ENCODE measurements around the gene GPR42.
A peak's percentile ranks its signal among the peaks of the same experiment; 100 is the strongest.
"Not testable (repeated sequence)": the region's sequence is repeated elsewhere in the genome, so short reads cannot be mapped to it uniquely, and the experiment has no call there.

Gene GPR42

DNA sequence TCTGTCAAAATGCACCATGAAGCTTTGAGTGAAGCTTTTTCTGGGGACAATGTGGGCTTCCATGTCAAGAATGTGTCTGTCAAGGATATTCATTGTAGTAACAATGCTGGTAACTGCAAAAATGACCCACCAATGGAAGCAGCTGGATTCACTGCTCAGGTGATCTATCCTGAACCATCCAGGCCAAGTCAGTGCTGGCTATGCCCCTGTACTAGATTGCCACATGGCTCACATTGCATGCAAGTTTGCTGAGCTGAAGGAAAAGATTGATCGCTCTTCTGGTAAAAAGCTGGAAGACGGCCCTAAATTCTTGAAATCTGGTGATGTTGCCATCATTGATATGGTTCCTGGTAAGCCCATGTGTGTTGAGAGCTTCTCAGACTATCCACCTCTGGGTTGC is 12.7 kb downstream of the GPR42 start:
- Mint-ChIP-seq H3K27ac (no peak overlapping the region), H3K27me3 (ENCODE audit: low read depth) (peaks cover 10% of the 10 kb centered on the region), H3K36me3 (ENCODE audit: low read depth) (peaks cover 2% of the 10 kb centered on the region), H3K4me1 (ENCODE audit: low read depth) (peaks cover 2% of the 10 kb centered on the region), H3K4me3 (no peak overlapping the region), H3K9me3 (peaks cover 15% of the 10 kb centered on the region)
- no peak for DNase-seq (ENCODE audit: low spot score)

GRCh38 chr19:35388277-35389054 is 17.6 kb downstream of the GPR42 start:
- Mint-ChIP-seq H3K9me3 (peaks cover 15% of the 10 kb centered on the region), H3K4me3 (no peak overlapping the region), H3K27ac (no peak overlapping the region), H3K36me3 (ENCODE audit: low read depth) (peaks cover 2% of the 10 kb centered on the region), H3K4me1 (ENCODE audit: low read depth) (no peaks in the 10 kb centered on the region), H3K27me3 (ENCODE audit: low read depth) (no peaks in the 10 kb centered on the region)
- no peak for DNase-seq (ENCODE audit: low spot score)

DNA sequence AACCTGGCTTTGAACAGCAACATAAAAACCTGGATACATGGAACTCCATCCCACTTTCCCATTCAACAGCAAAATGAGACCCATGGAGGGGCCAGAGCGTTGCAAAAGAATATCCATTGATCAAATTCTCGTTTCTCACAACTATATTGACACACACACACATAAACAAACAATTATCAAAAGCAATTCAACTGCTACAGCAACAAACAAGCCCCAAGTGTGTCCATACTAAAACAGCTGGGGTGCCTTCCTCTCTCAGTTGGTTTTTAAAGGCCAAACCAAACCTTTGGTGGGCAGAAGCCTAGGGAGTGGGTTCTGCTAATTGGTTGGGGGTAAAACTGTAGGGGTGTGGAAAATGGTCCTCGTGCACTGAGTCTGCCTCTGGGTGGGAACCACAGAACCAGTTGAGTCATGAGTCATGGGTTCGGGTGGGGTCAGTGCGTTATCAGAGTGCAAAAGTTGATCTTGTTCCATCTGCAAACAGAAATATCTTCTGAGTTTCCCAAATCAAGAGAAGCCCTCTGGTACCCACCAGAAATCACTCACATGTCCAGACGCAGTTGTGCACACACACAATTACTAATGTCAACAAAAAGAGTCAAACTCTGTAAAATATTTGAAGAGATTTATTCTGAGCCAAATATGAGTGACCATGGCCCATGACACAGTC is 18.5 kb downstream of the GPR42 start:
- Mint-ChIP-seq H3K4me3 (no peak overlapping the region), H3K4me1 (ENCODE audit: low read depth) (no peaks in the 10 kb centered on the region), H3K27ac (no peak overlapping the region), H3K36me3 (ENCODE audit: low read depth) (peaks cover 2% of the 10 kb centered on the region), H3K27me3 (ENCODE audit: low read depth) (no peaks in the 10 kb centered on the region), H3K9me3 (peaks cover 15% of the 10 kb centered on the region)
- DNase-seq (ENCODE audit: low spot score): no peak

DNA sequence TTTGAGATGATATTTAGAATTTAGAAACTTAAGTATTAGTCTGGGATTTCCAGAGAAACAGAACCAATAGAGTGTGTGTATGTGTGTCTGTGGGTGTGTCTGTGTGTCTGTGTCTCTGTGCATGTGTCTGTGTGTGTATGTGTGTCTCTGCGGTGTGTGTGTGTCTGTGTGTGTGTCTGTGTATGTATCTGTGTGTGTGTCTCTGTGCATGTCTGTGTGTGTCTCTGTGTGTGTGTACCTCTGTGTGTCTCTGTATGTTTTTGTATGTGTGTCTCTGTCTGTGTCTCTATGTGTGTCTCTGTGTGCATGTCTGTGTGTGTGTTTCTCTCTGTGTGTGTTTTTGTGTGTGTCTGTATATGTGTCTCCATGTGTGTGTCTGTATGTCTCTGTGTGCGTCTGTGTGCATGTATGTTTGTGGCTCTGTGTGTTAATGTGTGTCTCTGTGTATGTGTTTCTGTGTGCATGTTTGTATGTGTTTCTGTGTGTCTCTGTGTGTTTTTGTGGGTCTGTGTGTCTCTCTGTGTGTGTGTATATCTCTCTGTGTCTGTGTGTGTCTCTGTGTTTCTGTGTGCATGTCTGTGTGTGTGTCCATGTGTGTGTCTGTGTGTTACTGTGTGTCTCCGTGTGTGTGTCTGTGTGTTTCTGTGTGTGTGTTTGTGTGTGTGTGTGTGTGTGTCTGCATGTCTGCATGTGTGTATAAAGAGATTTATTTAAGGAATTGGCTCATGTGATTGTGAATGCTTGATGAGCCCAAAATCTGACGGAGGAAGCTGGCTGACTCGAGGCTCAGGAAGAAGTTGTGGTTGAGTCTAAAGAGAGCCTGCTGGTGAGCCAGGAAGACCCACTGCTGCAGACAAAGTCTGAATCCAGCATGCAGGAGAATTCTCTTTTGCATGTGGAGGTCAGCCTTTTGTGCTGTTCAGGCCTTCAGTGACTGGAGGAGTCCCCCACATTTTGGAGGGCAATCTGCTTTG is 22.2 kb downstream of the GPR42 start:
- DNase-seq (ENCODE audit: low spot score): no peak
- no peaks in the 10 kb centered on the region for H3K27me3 Mint-ChIP-seq (ENCODE audit: low read depth)
- no peak overlapping the region for H3K27ac Mint-ChIP-seq
- no peaks in the 10 kb centered on the region for H3K36me3 Mint-ChIP-seq (ENCODE audit: low read depth)
- no peaks in the 10 kb centered on the region for H3K4me1 Mint-ChIP-seq (ENCODE audit: low read depth)
- no peak overlapping the region for H3K4me3 Mint-ChIP-seq
- no peaks in the 10 kb centered on the region for H3K9me3 Mint-ChIP-seq

GRCh38 chr19:35395382-35396199 is 24.7 kb downstream of the GPR42 start:
- no peaks in the 10 kb centered on the region for H3K4me1 Mint-ChIP-seq (ENCODE audit: low read depth)
- DNase-seq (ENCODE audit: low spot score): no peak
- no peaks in the 10 kb centered on the region for H3K36me3 Mint-ChIP-seq (ENCODE audit: low read depth)
- no peaks in the 10 kb centered on the region for H3K9me3 Mint-ChIP-seq
- H3K4me3 Mint-ChIP-seq: no peak overlapping the region
- peaks cover 5% of the 10 kb centered on the region for H3K27me3 Mint-ChIP-seq (ENCODE audit: low read depth)
- H3K27ac Mint-ChIP-seq: no peak overlapping the region

- peaks cover 5% of the 10 kb centered on the region for H3K27me3 Mint-ChIP-seq (ENCODE audit: low read depth)
- no peaks in the 10 kb centered on the region for H3K9me3 Mint-ChIP-seq
- H3K36me3 Mint-ChIP-seq (ENCODE audit: low read depth): no peaks in the 10 kb centered on the region
- H3K4me3 Mint-ChIP-seq: no peak overlapping the region
- no peaks in the 10 kb centered on the region for H3K4me1 Mint-ChIP-seq (ENCODE audit: low read depth)
- no peak for DNase-seq (ENCODE audit: low spot score)
- H3K27ac Mint-ChIP-seq: no peak overlapping the region
These were observed 25.5 kb downstream of the GPR42 start for GRCh38 chr19:35396240-35396885.

GRCh38 chr19:35397064-35397463 is 26.2 kb downstream of the GPR42 start:
- Mint-ChIP-seq H3K4me1 (ENCODE audit: low read depth) (no peaks in the 10 kb centered on the region), H3K27me3 (ENCODE audit: low read depth) (peaks cover 5% of the 10 kb centered on the region), H3K9me3 (no peaks in the 10 kb centered on the region), H3K36me3 (ENCODE audit: low read depth) (no peaks in the 10 kb centered on the region), H3K4me3 (no peak overlapping the region), H3K27ac (no peak overlapping the region)
- DNase-seq (ENCODE audit: low spot score): no peak

DNA sequence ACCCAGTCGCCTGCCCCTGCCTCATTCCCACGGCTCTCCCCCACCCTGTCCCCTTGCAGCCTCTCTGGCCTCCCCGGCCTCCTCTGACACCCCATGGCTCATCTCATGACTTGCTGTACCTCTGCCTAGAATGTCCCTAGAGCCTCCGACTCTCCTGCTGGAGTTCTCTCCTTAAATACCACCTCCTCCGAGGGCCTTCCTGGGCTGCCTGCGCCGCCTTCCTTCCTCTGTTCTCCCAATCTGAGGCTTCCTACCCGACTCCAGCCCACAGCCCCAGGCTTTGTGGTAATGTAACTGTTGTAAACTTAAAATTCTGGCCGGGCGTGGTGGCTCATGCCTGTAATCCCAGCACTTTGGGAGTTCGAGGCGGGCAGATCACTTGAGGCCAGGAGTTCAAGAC is 27.7 kb downstream of the GPR42 start:
- DNase-seq (ENCODE audit: low spot score): no peak
- peaks cover 5% of the 10 kb centered on the region for H3K27me3 Mint-ChIP-seq (ENCODE audit: low read depth)
- no peak overlapping the region for H3K4me3 Mint-ChIP-seq
- no peak overlapping the region for H3K27ac Mint-ChIP-seq
- H3K9me3 Mint-ChIP-seq: no peaks in the 10 kb centered on the region
- H3K36me3 Mint-ChIP-seq (ENCODE audit: low read depth): no peaks in the 10 kb centered on the region
- peaks cover 4% of the 10 kb centered on the region for H3K4me1 Mint-ChIP-seq (ENCODE audit: low read depth)

DNA sequence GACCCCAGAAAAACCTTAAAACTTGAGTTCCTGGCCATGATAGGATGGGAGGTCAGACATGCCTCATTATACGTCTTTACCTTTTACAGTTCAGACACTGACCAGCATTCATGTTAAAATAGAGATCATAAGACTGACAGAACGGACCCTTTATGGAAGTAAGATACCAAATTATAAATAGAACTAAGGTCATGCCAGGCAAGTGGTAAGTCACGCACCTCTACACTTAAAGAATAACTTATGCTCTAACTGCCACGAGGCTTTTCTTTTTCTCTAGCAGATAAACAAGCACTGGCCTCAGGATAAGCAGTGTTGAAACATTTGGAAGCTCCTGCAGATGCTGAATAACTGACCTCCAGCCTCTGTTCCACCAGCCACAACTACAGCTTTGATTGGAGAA is 28.4 kb downstream of the GPR42 start:
- H3K27me3 Mint-ChIP-seq (ENCODE audit: low read depth): peaks cover 5% of the 10 kb centered on the region
- DNase-seq (ENCODE audit: low spot score): no peak
- no peak overlapping the region for H3K27ac Mint-ChIP-seq
- peaks cover 5% of the 10 kb centered on the region for H3K4me1 Mint-ChIP-seq (ENCODE audit: low read depth)
- no peaks in the 10 kb centered on the region for H3K36me3 Mint-ChIP-seq (ENCODE audit: low read depth)
- no peak overlapping the region for H3K4me3 Mint-ChIP-seq
- H3K9me3 Mint-ChIP-seq: no peaks in the 10 kb centered on the region

DNA sequence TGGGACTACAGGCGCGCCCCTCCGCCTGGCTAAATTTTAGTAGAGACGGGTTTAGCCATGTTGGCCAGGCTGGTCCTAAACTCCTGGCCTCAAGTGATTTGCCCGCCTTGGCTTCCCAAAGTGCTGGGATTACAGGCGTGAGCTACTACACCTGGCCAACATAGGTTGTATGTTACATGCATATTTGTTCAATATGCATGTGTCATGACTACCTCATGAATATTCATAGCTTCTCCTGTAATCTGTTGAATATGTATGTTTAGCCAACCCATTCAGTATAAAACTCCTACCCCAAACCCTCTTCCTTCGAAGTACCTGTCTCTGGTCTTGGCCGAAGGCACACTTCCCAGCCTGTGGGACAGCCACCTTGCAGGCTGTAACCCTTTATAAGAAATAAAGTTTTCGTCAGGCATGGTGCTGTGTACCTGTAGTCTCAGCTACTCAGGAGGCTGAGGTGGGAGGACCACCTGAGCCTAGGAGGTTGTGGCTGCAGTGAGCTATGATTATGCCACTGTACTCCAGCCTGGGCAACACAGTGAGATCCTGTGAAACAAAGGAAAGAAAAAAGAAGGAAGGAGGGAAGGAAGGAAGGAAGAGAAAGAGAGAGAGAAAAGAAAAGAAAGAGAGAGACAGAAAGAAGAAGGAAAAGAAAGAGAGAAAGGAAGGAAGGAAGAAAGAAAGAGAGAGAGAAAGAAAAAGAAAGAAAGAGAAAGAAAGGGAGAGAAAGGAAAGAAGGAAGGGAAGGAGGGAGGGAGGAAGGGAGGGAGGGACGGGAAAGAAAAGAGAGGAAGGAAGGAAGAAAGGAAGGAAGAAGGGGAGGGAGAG is 29.3 kb downstream of the GPR42 start:
- H3K36me3 Mint-ChIP-seq (ENCODE audit: low read depth): no peaks in the 10 kb centered on the region
- H3K4me3 Mint-ChIP-seq: no peak overlapping the region
- H3K9me3 Mint-ChIP-seq: no peaks in the 10 kb centered on the region
- DNase-seq (ENCODE audit: low spot score): no peak
- H3K27ac Mint-ChIP-seq: peak overlapping the region; percentile 18
- H3K4me1 Mint-ChIP-seq (ENCODE audit: low read depth): peaks cover 11% of the 10 kb centered on the region
- H3K27me3 Mint-ChIP-seq (ENCODE audit: low read depth): peaks cover 5% of the 10 kb centered on the region

DNA sequence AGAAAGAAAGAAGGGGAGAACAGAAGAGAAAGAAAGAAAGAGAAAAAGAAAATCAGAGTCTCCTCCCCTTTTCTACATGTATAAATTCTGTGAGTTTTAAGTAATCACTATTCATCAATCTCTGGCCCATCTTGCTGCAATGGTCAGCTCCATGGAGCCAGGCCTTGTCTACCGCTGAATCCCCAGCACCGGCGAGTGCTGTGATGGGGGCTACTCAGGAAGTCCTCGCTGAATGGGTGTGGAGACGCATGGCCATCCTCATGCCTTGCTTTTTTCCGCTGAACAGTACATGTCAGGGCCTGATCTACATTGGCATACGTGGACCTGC is 29.9 kb downstream of the GPR42 start:
- no peak overlapping the region for H3K4me3 Mint-ChIP-seq
- no peaks in the 10 kb centered on the region for H3K36me3 Mint-ChIP-seq (ENCODE audit: low read depth)
- H3K9me3 Mint-ChIP-seq: no peaks in the 10 kb centered on the region
- H3K27ac Mint-ChIP-seq: no peak overlapping the region
- H3K27me3 Mint-ChIP-seq (ENCODE audit: low read depth): peaks cover 5% of the 10 kb centered on the region
- peaks cover 14% of the 10 kb centered on the region for H3K4me1 Mint-ChIP-seq (ENCODE audit: low read depth)
- DNase-seq (ENCODE audit: low spot score): no peak

- peaks cover 14% of the 10 kb centered on the region for H3K4me1 Mint-ChIP-seq (ENCODE audit: low read depth)
- H3K27ac Mint-ChIP-seq; DNase-seq (ENCODE audit: low spot score); H3K27me3 Mint-ChIP-seq (ENCODE audit: low read depth); H3K4me3 Mint-ChIP-seq; H3K9me3 Mint-ChIP-seq; H3K36me3 Mint-ChIP-seq (ENCODE audit: low read depth): not testable (repeated sequence)
These were observed 30.5 kb downstream of the GPR42 start for GRCh38 chr19:35401416-35401815.

Measured in T-helper 2 cell treated with Interferon-gamma antibody and Interleukin-4, amounts not matched to agents 5 μg/mL and 100 μg/mL, for 36 hours (primary cell).